ENCODE results near the gene B4GALT5. TPM values are rescaled to one million over a fixed set of nuclear protein-coding genes. Genes with fewer than 3 reads are reported as not detected.
A peak's percentile ranks its signal among the peaks of the same experiment; 100 is the strongest.
"Not testable (repeated sequence)": the region's sequence is repeated elsewhere in the genome, so short reads cannot be mapped to it uniquely, and the experiment has no call there.

B4GALT5 gene
- total RNA-seq, 1 experiment from 2014 or later = 62.4 TPM

- peaks cover 15% of the 10 kb centered on the region for H3K4me1 Mint-ChIP-seq
- H3K27me3 Mint-ChIP-seq (ENCODE audit: low read depth); ATAC-seq; CTCF ChIA-PET; H3K9me3 Mint-ChIP-seq; H3K27ac Mint-ChIP-seq; POLR2A ChIA-PET; H3K36me3 Mint-ChIP-seq; H3K4me3 Mint-ChIP-seq; DNase-seq (ENCODE audit: low spot score): not testable (repeated sequence)
Measured at GRCh38 chr20:49723758-49724157, 10.1 kb upstream of the B4GALT5 start.

- H3K36me3 Mint-ChIP-seq; H3K9me3 Mint-ChIP-seq; ATAC-seq; H3K27ac Mint-ChIP-seq; H3K4me3 Mint-ChIP-seq; POLR2A ChIA-PET; DNase-seq (ENCODE audit: low spot score); H3K27me3 Mint-ChIP-seq (ENCODE audit: low read depth): not testable (repeated sequence)
- CTCF ChIA-PET = interaction anchor here (0.7 kb wide), 1 partner anchor 79 kb away, joined by 3 read pairs; no protein-coding TSS in a partner anchor
- peaks cover 25% of the 10 kb centered on the region for H3K4me1 Mint-ChIP-seq
Measured at GRCh38 chr20:49721326-49721725, 7.6 kb upstream of the B4GALT5 start.

- Mint-ChIP-seq H3K4me1 (peaks cover 35% of the 10 kb centered on the region), H3K27me3 (ENCODE audit: low read depth) (no peaks in the 10 kb centered on the region), H3K9me3 (no peaks in the 10 kb centered on the region), H3K36me3 (no peaks in the 10 kb centered on the region), H3K27ac (no peak overlapping the region), H3K4me3 (no peak overlapping the region)
- POLR2A ChIA-PET = interaction anchor here (0.5 kb wide), 1 partner anchor 11 kb away, joined by 3 read pairs; no protein-coding TSS in a partner anchor
- TF ChIP-seq RORB (CRISPR knock-in tag; IDR thresholded peaks at IDR 0.05) = no peak
- DNase-seq (ENCODE audit: low spot score) = no peak
- CTCF ChIA-PET = no interaction called here
- ATAC-seq = no peak
Measured at GRCh38 chr20:49715466-49715865, 1.8 kb upstream of the B4GALT5 start.

- Mint-ChIP-seq H3K9me3 (no peaks in the 10 kb centered on the region), H3K4me1 (peaks cover 51% of the 10 kb centered on the region), H3K4me3 (peak overlapping the region; percentile 94), H3K27ac (peak overlapping the region; percentile 94), H3K36me3 (no peaks in the 10 kb centered on the region), H3K27me3 (ENCODE audit: low read depth) (no peaks in the 10 kb centered on the region)
- DNase-seq (ENCODE audit: low spot score) (peak; percentile 60), ATAC-seq (peak; percentile 17)
- ChIA-PET POLR2A (interaction anchor here (0.6 to 2.0 kb wide), 3 partner anchors 19 to 451 kb away, joined by 3 to 8 read pairs (median 3); no protein-coding TSS in a partner anchor), CTCF (interaction anchor here (0.5 to 2.1 kb wide), 5 partner anchors 54 to 171 kb away, joined by 3 to 8 read pairs (median 5); no protein-coding TSS in a partner anchor)
- TF ChIP-seq TEAD1 (CRISPR knock-in tag; IDR thresholded peaks at IDR 0.05) (no peak), OVOL2 (CRISPR knock-in tag; IDR thresholded peaks at IDR 0.05; ENCODE audit: borderline replicate concordance) (no peak), TP53 (CRISPR knock-in tag; IDR thresholded peaks at IDR 0.05) (0 out of 2 replicates have a peak, but pooled peaks have one; percentile 18), MXD4 (CRISPR knock-in tag; IDR thresholded peaks at IDR 0.05; ENCODE audit: borderline replicate concordance) (no peak), SP1 (CRISPR knock-in tag; conservative IDR thresholded peaks at IDR 0.05) (no peak), NR2C2 (CRISPR knock-in tag; IDR thresholded peaks at IDR 0.05) (no peak), ZSCAN18 (CRISPR knock-in tag; IDR thresholded peaks at IDR 0.05) (no peak), E2F4 (CRISPR knock-in tag; IDR thresholded peaks at IDR 0.05; ENCODE audit: borderline replicate concordance, low read depth) (no peak), ZNF138 (CRISPR knock-in tag; conservative IDR thresholded peaks at IDR 0.05) (no peak), IRF1 (CRISPR knock-in tag; IDR thresholded peaks at IDR 0.05) (no peak), ZNF396 (CRISPR knock-in tag; IDR thresholded peaks at IDR 0.05; ENCODE audit: borderline replicate concordance) (no peak), NR1H2 (CRISPR knock-in tag; IDR thresholded peaks at IDR 0.05) (no peak), ELF4 (CRISPR knock-in tag; IDR thresholded peaks at IDR 0.05; ENCODE audit: low read depth) (no peak), PREB (CRISPR knock-in tag; IDR thresholded peaks at IDR 0.05; ENCODE audit: borderline replicate concordance) (no peak), ETV6 (CRISPR knock-in tag; IDR thresholded peaks at IDR 0.05) (no peak), ZNF671 (CRISPR knock-in tag; IDR thresholded peaks at IDR 0.05) (no peak), MYBL2 (CRISPR knock-in tag; IDR thresholded peaks at IDR 0.05) (no peak), HMGXB4 (CRISPR knock-in tag; IDR thresholded peaks at IDR 0.05) (peak; percentile 69), MLX (CRISPR knock-in tag; IDR thresholded peaks at IDR 0.05) (no peak)
Measured at GRCh38 chr20:49712996-49713752, 504 bp downstream of the B4GALT5 start.
